OCI-LY3 (cell line): ENCODE results near the gene PCBP3.
"Not testable (repeated sequence)": the region's sequence is repeated elsewhere in the genome, so short reads cannot be mapped to it uniquely, and the experiment has no call there.

ENCODE experiments used
- CTCF ChIP-seq: fragments of 200-600, 300-600 bp; sonication (generic); IDR thresholded peaks from 2 replicates; pipeline ENCODE4 v1.5.1; 2014; ENCODE audit warnings: antibody characterized with exemption, low read length, low read depth
- EZH2phosphoT487 ChIP-seq: fragments of 200-600 bp; shearing (Covaris generic); IDR thresholded peaks from 2 replicates; pipeline ENCODE4 v1.6.1; 2018; ENCODE audit warnings: antibody characterized with exemption, mixed run types, low read depth

DNA sequence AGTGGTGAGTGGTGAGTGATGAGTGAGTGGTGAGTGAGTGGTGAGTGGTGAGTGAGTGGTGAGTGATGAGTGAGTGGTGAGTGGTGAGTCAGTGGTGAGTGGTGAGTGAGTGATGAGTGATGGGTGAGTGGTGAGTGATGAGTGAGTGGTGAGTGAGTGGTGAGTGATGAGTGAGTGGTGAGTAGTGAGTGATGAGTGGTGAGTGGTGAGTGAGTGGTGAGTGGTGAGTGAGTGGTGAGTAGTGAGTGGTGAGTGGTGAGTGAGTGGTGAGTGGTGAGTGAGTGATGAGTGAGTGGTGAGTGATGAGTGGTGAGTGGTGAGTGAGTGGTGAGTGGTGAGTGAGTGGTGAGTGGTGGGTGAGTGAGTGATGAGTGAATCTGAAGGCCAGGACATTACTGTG, 172.3 kb downstream of the PCBP3 start:
- not testable (repeated sequence) for TF ChIP-seq CTCF, EZH2phosphoT487
